Ishikawa (cell line): ENCODE results near the gene TMEM126B.
A peak's percentile ranks its signal among the peaks of the same experiment; 100 is the strongest.

Source experiments
- CEBPB ChIP-seq: IDR thresholded peaks from 2 replicates; pipeline ENCODE4 v1.6.1; 2012
- CREB1 ChIP-seq: IDR thresholded peaks from 2 replicates; pipeline ENCODE4 v1.6.1; 2012; ENCODE audit warnings: low read depth
- EGR1 ChIP-seq: IDR thresholded peaks from 2 replicates; pipeline ENCODE4 v1.6.1; 2012
- EP300 ChIP-seq: IDR thresholded peaks from 2 replicates; pipeline ENCODE4 v1.6.1; 2012; ENCODE audit warnings: borderline replicate concordance
- FOXM1 ChIP-seq: IDR thresholded peaks from 2 replicates; pipeline ENCODE4 v1.6.1; 2012; ENCODE audit warnings: low read depth, borderline replicate concordance
- NFIC ChIP-seq: IDR thresholded peaks from 2 replicates; pipeline ENCODE4 v1.6.1; 2012
- RAD21 ChIP-seq: IDR thresholded peaks from 2 replicates; pipeline ENCODE4 v1.6.1; 2012; ENCODE audit warnings: low read depth
- TAF1 ChIP-seq: IDR thresholded peaks from 2 replicates; pipeline ENCODE4 v1.6.1; 2012; ENCODE audit warnings: low read depth, mild to moderate bottlenecking
- TCF12 ChIP-seq: IDR thresholded peaks from 2 replicates; pipeline ENCODE4 v1.6.1; 2012; ENCODE audit warnings: low read depth
- TEAD4 ChIP-seq: IDR thresholded peaks from 2 replicates; pipeline ENCODE4 v1.6.1; 2012
- YY1 ChIP-seq: IDR thresholded peaks from 2 replicates; pipeline ENCODE4 v1.6.1; 2012; ENCODE audit warnings: low read depth
- ZBTB7A ChIP-seq: IDR thresholded peaks from 2 replicates; pipeline ENCODE4 v1.6.1; 2012; ENCODE audit warnings: low read depth
- TF ChIP-seq, protein P1 (sequence below): IDR thresholded peaks from 2 replicates; pipeline ENCODE4 v1.6.1; 2012
- TF ChIP-seq, protein P2 (sequence below): IDR thresholded peaks from 2 replicates; pipeline ENCODE4 v1.6.1; 2012; ENCODE audit warnings: low read depth, mild to moderate bottlenecking
- TF ChIP-seq, protein P3 (sequence below): IDR thresholded peaks from 2 replicates; pipeline ENCODE4 v1.6.1; 2012

Gene TMEM126B

GRCh38 chr11:85627998-85628770 lies at the start of gene TMEM126B:
Gene TMEM126B (plus strand): TSS chr11:85628593. CDS start chr11:85628608, 15 bp downstream.
- TF ChIP-seq RAD21 (no peak), CREB1 (peak; percentile 22; the same call in 1 of the 2 replicates), TAF1 (peak; percentile 71; the same call in 1 of the 2 replicates), EP300 (no peak), TCF12 (peak; percentile 36), CEBPB (no peak), EGR1 (peak; percentile 37; the same call in 1 of the 2 replicates), FOXM1 (peak; percentile 43; the same call in 1 of the 2 replicates), TEAD4 (no peak; the same call in 1 of the 2 replicates), YY1 (peak; percentile 93), ZBTB7A (no peak), NFIC (peak; percentile 57)
- TF ChIP-seq, protein P1, sequence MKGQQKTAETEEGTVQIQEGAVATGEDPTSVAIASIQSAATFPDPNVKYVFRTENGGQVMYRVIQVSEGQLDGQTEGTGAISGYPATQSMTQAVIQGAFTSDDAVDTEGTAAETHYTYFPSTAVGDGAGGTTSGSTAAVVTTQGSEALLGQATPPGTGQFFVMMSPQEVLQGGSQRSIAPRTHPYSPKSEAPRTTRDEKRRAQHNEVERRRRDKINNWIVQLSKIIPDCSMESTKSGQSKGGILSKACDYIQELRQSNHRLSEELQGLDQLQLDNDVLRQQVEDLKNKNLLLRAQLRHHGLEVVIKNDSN, result peak; percentile 97
- TF ChIP-seq, protein P2, sequence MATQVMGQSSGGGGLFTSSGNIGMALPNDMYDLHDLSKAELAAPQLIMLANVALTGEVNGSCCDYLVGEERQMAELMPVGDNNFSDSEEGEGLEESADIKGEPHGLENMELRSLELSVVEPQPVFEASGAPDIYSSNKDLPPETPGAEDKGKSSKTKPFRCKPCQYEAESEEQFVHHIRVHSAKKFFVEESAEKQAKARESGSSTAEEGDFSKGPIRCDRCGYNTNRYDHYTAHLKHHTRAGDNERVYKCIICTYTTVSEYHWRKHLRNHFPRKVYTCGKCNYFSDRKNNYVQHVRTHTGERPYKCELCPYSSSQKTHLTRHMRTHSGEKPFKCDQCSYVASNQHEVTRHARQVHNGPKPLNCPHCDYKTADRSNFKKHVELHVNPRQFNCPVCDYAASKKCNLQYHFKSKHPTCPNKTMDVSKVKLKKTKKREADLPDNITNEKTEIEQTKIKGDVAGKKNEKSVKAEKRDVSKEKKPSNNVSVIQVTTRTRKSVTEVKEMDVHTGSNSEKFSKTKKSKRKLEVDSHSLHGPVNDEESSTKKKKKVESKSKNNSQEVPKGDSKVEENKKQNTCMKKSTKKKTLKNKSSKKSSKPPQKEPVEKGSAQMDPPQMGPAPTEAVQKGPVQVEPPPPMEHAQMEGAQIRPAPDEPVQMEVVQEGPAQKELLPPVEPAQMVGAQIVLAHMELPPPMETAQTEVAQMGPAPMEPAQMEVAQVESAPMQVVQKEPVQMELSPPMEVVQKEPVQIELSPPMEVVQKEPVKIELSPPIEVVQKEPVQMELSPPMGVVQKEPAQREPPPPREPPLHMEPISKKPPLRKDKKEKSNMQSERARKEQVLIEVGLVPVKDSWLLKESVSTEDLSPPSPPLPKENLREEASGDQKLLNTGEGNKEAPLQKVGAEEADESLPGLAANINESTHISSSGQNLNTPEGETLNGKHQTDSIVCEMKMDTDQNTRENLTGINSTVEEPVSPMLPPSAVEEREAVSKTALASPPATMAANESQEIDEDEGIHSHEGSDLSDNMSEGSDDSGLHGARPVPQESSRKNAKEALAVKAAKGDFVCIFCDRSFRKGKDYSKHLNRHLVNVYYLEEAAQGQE, result no peak
- TF ChIP-seq, protein P3, sequence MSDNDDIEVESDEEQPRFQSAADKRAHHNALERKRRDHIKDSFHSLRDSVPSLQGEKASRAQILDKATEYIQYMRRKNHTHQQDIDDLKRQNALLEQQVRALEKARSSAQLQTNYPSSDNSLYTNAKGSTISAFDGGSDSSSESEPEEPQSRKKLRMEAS, result peak; percentile 35

- TF ChIP-seq TCF12 (no peak), TAF1 (no peak), TEAD4 (no peak), ZBTB7A (no peak), NFIC (no peak), FOXM1 (no peak), YY1 (no peak), CREB1 (no peak), CEBPB (no peak), EP300 (no peak)
- TF ChIP-seq, protein P3, result no peak
- TF ChIP-seq, protein P1, result no peak
Measured at GRCh38 chr11:85582111-85582510, 46.3 kb upstream of the TMEM126B start.

- TF ChIP-seq, protein P2, result no peak
- no peak for TF ChIP-seq TEAD4
- TF ChIP-seq TAF1, result no peak
- no peak for TF ChIP-seq EGR1
- TF ChIP-seq ZBTB7A, result no peak
- TF ChIP-seq CREB1, result no peak
- TF ChIP-seq FOXM1, result no peak
- no peak for TF ChIP-seq TCF12
- no peak for TF ChIP-seq NFIC
Measured at GRCh38 chr11:85589373-85589772, 39.0 kb upstream of the TMEM126B start.

DNA sequence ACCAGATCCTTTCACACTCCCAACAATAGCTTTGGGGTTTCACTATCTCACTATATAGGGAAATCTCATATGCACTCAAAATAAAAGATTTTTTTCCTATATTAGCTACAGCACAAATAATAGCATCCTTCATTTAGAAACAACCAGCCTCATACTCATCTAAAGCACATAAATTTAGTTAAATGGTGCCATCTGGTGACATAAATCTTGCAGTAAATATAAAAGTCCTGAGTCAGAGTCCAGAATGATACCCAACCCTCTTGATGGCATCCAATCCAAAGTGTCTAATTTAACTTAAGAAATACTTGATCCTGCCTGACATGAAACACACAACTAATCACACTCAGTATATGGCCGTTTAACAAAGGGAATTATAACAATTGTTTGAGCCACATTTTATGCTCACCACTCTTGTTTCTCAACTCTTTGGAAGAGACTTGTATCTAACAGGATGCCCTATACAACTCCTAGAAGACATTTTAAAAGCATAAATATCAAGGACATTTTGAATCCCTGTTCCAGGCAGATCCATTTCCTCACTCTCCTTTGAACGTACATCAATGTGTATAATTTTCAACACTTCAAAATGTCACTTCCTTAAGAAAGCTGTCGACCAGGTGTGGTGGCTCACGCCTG lies 37.4 kb upstream of the TMEM126B start:
- TF ChIP-seq RAD21, result peak; percentile 45
- TF ChIP-seq CEBPB, result no peak
- no peak for TF ChIP-seq ZBTB7A
- no peak for TF ChIP-seq EGR1
- no peak for TF ChIP-seq NFIC
- TF ChIP-seq, protein P1, result no peak
- TF ChIP-seq TEAD4, result no peak
